IPS-11a (cell line): ENCODE data around the gene TMOD1.
A peak's percentile ranks its signal among the peaks of the same experiment; 100 is the strongest.

ENCODE experiments used
- H3K4me3 ChIP-seq: one replicate; pipeline ENCODE4 v1.5.1; 2013; ENCODE audit warnings: low read depth, low read length, control low read depth

Gene TMOD1

GRCh38 chr9:97629156-97629555 lies 127.7 kb downstream of the TMOD1 start:
- no peak overlapping the region for H3K4me3 ChIP-seq

- H3K4me3 ChIP-seq = no peak overlapping the region
These were observed 129.1 kb downstream of the TMOD1 start for GRCh38 chr9:97630591-97630990.

- peak overlapping the region; percentile 96 for H3K4me3 ChIP-seq
These were observed 130.9 kb downstream of the TMOD1 start for GRCh38 chr9:97632248-97632984.

- peak within 1 kb of the TSS; percentile 96 for H3K4me3 ChIP-seq
These were observed 131.8 kb downstream of the TMOD1 start, which contains the start of the genes NCBP1 and TSTD2 for GRCh38 chr9:97632985-97633858. Gene NCBP1 (plus strand): TSS chr9:97633821. CDS start chr9:97633882, 61 bp downstream. Gene TSTD2 (minus strand): TSS chr9:97633368. CDS start chr9:97627562, 5,806 bp downstream.

GRCh38 chr9:97633859-97634490 lies 132.5 kb downstream of the TMOD1 start:
- H3K4me3 ChIP-seq = peak overlapping the region; percentile 96

- peak overlapping the region; percentile 96 for H3K4me3 ChIP-seq
These were observed 133.6 kb downstream of the TMOD1 start for GRCh38 chr9:97635026-97635425.

- no peak overlapping the region for H3K4me3 ChIP-seq
These were observed 135.4 kb downstream of the TMOD1 start for GRCh38 chr9:97636903-97637302.

GRCh38 chr9:97638666-97639065 lies 137.2 kb downstream of the TMOD1 start:
- H3K4me3 ChIP-seq = no peak overlapping the region

GRCh38 chr9:97640325-97640724 lies 138.9 kb downstream of the TMOD1 start:
- H3K4me3 ChIP-seq = no peak overlapping the region

GRCh38 chr9:97645720-97646119 lies 144.3 kb downstream of the TMOD1 start:
- no peak overlapping the region for H3K4me3 ChIP-seq

- no peak overlapping the region for H3K4me3 ChIP-seq
These were observed 146.5 kb downstream of the TMOD1 start for GRCh38 chr9:97647996-97648395.
